GM12874 (cell line): Measurements from ENCODE around the gene THAP7.

Source experiments
- TF ChIP-seq, protein P1 (sequence below): IDR thresholded peaks from 2 replicates; pipeline ENCODE4 v1.5.1; 2011; ENCODE audit warnings: low read depth, mild to moderate bottlenecking, control low read depth, low read length, moderate library complexity; ENCODE audit not compliant: insufficient read depth

The THAP7 gene

DNA sequence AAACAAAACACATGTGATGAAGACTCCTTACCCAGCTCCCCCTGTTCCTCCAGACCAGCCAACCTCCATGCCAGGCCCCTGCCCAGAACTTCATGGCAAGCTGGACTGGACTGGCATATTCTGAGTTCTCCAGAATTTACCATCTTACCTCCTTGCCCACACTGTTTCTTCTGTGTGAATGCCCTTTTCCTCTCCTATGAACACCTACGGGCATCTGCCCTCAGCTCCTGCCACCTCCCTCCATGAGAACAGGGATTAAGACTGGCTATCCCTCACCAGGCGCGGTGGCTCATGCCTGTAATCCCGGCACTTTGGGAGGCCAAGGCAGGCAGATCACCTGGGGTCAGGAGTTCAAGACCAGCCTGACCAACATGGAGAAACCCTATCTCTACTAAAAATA is 41.3 kb downstream of the THAP7 start:
- TF ChIP-seq, protein P1, sequence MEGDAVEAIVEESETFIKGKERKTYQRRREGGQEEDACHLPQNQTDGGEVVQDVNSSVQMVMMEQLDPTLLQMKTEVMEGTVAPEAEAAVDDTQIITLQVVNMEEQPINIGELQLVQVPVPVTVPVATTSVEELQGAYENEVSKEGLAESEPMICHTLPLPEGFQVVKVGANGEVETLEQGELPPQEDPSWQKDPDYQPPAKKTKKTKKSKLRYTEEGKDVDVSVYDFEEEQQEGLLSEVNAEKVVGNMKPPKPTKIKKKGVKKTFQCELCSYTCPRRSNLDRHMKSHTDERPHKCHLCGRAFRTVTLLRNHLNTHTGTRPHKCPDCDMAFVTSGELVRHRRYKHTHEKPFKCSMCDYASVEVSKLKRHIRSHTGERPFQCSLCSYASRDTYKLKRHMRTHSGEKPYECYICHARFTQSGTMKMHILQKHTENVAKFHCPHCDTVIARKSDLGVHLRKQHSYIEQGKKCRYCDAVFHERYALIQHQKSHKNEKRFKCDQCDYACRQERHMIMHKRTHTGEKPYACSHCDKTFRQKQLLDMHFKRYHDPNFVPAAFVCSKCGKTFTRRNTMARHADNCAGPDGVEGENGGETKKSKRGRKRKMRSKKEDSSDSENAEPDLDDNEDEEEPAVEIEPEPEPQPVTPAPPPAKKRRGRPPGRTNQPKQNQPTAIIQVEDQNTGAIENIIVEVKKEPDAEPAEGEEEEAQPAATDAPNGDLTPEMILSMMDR: no peak

DNA sequence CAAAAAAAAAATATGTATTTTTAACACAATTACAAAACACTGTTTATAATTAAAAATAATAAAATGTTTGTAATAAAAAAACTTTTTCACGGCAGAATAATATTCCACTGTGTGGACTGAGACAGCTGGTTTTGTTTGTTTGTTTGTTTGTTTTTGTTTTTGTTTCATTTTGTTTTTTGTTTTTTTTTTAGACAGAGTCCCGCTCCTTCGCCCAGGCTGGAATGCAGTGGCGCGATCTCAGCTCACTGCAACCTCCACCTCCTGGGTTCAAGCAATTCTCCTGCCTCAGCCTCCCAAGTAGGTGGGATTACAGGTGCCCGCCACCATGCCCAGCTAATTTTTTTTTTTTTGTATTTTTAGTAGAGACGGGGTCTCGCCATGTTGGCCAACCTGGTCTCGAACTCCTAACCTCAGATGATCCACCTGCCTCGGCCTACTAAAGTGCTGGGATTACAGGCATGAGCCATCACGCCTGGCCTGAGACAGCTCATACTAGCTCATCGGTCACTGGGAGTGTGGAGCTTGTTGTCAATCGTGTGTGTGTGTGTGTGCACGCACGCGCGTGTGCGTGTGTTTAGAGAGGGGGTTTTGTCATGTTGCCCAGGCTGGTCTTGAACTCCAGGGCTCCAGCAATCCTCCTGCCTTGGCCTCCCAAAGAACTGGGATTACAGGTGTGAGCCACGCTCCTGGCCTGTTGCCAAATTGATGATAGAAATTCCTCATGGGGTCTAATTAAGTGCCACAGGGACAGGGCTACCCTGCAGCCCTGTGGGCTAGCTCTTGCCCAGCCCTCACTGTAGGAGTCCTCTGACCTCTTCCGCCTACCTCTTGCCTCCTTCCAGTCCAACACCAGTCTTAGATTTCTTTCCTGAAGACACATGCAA is 42.1 kb downstream of the THAP7 start:
- TF ChIP-seq, protein P1: no peak

DNA sequence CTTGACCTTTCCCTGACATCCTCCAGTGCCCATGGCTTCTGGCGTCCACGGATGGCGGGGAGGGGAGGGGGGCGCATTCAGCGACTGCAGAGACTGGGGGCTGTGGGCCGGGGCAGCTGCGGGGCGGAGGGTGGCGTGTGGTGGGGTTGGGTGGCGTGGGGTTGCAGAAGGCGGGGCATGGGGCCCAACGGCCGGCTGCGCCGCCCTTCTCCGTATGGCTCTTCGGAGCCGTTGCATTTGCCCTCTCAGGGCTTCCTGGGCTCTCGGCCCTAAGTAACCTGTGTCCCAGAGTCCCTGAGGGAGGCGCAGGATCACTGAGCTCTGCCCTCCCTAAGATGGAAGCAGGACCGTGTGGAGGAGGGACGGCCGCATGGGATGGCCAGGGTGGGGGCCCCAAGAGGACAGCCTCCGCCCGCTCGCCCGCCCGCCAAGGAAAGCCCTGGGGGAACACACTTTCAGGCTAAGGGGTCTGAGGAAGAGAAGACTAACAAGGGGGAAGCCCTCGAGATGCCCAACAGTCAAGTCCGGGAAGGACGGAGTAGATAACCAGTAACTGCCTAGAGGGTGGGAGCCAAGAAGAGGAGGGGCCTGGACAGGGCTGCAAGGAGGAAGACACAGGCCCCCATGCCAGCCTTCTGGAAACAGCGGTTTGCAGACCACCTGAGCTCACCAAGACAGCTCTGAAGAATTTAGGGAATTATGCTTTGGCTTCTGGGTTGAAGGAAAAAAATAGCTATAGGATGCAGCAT is 44.1 kb downstream of the THAP7 start:
- TF ChIP-seq, protein P1: no peak

DNA sequence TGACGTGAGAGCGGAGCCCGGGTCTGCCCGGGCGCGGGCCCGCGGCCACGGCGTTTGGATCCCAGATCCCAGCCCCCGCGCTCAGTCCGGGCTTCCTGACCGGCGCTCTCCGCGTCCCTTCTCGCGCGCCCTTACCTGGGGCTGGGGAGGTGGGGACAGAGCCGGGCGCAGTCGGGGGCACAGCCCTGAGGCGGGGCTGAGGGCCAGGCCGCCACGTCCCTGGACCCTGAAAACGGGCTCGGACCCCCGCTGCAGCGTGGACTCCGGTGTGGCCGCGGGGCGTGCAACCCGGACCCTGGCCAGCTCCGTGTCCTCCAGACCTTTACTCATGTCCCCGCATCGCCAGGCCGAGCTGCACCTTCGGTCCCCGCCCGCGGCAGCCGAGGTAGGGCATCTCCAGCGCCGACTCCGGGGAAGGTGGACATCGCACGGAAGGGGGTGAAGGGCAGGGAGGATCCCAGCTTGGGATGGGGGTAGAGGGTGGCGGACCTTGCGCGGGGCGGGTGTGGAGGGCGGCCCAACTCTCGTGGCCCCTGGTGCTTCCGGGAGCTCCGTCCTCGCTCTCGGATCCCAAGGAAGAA is 44.7 kb downstream of the THAP7 start:
- TF ChIP-seq, protein P1: no peak

DNA sequence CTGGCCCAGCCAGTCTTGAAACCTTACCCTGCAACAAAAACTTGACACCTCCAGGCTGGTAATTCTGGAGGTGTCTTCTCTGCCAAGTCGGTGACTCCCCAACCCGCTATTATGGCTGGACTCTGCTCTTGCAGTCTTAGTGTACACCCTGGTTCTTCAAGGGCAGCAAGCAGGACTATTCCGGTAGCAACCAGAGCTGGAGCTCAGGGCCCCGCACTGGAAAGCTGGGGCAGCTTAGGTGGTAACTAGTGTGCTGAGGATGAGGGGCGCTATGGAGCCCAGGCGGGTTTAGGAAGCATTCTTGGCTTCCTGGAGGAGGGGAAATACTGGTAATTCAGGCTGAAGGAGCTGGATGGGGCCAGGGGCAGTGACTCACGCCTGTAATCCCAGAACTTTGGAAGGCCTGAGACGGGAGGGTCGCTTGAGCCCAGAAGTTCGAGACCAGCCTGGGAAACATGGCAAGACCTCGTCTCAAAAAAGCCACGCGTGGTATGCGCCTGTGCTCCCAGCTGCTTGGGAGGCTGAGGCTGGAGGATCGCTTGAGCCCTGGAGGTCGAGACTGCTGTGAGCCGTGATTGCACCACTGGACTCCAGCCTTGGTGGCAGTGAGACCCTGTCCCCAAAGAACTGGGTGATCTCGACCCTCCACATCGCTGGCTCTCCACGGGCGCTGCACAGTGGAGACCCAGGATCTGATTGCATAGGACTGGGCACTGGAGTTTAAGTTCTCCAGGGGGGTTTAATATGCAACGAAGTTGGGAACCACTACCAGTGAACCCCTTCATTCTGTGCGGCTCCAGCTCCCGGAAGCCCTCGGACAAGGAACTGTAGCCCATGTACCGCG is 45.4 kb downstream of the THAP7 start:
- TF ChIP-seq, protein P1: no peak

DNA sequence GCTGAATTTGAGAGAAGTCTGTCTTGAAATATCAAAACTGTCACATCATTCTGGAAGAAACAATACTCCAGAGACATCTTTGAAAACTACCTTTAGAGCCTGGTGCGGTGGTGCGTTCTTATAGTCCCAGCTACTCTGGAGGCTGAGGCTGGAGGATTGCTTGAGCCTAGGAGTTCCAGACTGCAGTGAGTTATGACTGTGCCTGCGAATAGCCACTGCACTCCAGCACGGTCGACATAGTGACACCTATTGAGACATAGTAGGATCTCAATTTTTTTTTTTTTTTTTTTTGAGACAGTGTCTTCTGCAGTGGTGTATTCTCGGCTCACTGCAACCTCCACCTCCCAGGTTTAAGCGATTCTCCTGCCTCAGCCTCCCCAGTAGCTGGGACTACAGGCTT is 46.4 kb downstream of the THAP7 start:
- TF ChIP-seq, protein P1: no peak
